OCI-LY7 (cell line): ENCODE measurements around the gene TNPO1. TPM values are rescaled to one million over a fixed set of nuclear protein-coding genes. Genes with fewer than 3 reads are reported as not detected.

Experiments
- BruUV-seq: library from RNA; stranded (reverse); fragments of 400-500 nt; replicated peaks from 2 replicates; lab custom pipeline; 2021; lab: Mats Ljungman, UMichigan
- CTCF ChIA-PET: fragments of 300-600 bp; sonication (Branson Sonifier 250); formaldehyde crosslinking; loops from one replicate; lab custom pipeline; 2022; ENCODE audit warnings: antibody characterized with exemption; ENCODE audit not compliant: unreplicated experiment; lab: Charles Lee
- POLR2A ChIA-PET: fragments of 300-600 bp; sonication (Branson Sonifier 250); formaldehyde crosslinking; loops from one replicate; lab custom pipeline; 2022; ENCODE audit warnings: antibody characterized with exemption; lab: Charles Lee
- DNase-seq: peaks from one replicate; pipeline ENCODE4 v3.0.0-alpha.2; 2015; ENCODE audit warnings: low spot score
- H2AFZ ChIP-seq: fragments of 200-600 bp; sonication (generic), shearing (Covaris generic); 2 replicates; pipeline ENCODE4 v1.6.1; 2014; ENCODE audit warnings: mild to moderate bottlenecking, antibody characterized with exemption, low read length, moderate library complexity
- H3K27ac ChIP-seq: fragments of 200-600 bp; sonication (generic); 2 replicates; pipeline ENCODE4 v1.5.1; 2014; ENCODE audit warnings: mixed run types, low read depth, mild to moderate bottlenecking, moderate library complexity, low read length, inconsistent platforms; ENCODE audit not compliant: poor library complexity, severe bottlenecking
- H3K36me3 ChIP-seq: fragments of 200-600 bp; sonication (generic); 2 replicates; pipeline ENCODE4 v1.6.1; 2014; ENCODE audit warnings: mild to moderate bottlenecking, antibody characterized with exemption, low read length, moderate library complexity, mixed read lengths; ENCODE audit not compliant: insufficient read depth
- H3K4me1 ChIP-seq: fragments of 200-600 bp; sonication (generic); 2 replicates; pipeline ENCODE4 v1.5.1; 2014; ENCODE audit warnings: mild to moderate bottlenecking, low read length; ENCODE audit not compliant: insufficient read depth, poor library complexity, severe bottlenecking
- H3K4me2 ChIP-seq: fragments of 200-600 bp; sonication (generic); 2 replicates; pipeline ENCODE4 v1.6.1; 2014; ENCODE audit warnings: mild to moderate bottlenecking, low read length
- H3K4me3 ChIP-seq: fragments of 200-600 bp; sonication (generic); 2 replicates; pipeline ENCODE4 v1.5.1; 2014; ENCODE audit warnings: mild to moderate bottlenecking, low read depth, low read length; ENCODE audit not compliant: poor library complexity, severe bottlenecking
- H3K79me2 ChIP-seq: fragments of 200-600 bp; sonication (generic); 2 replicates; pipeline ENCODE4 v1.6.1; 2016; ENCODE audit warnings: low read depth, mild to moderate bottlenecking, low read length, moderate library complexity, mixed read lengths; ENCODE audit not compliant: insufficient read depth
- H3K9me2 ChIP-seq: fragments of 200-600 bp; sonication (generic); 2 replicates; pipeline ENCODE4 v1.6.1; 2016; ENCODE audit warnings: mild to moderate bottlenecking, low read length, mixed read lengths; ENCODE audit not compliant: insufficient read depth
- H3K9me3 ChIP-seq: fragments of 200-600 bp; sonication (generic); 2 replicates; pipeline ENCODE4 v1.6.1; 2014; ENCODE audit warnings: mild to moderate bottlenecking, mixed run types, low read length, mixed read lengths
- H4K20me1 ChIP-seq: fragments of 200-600 bp; sonication (generic); 2 replicates; pipeline ENCODE4 v1.6.1; 2014; ENCODE audit warnings: mild to moderate bottlenecking, antibody characterized with exemption, low read length, moderate library complexity, mixed read lengths; ENCODE audit not compliant: insufficient read depth
- EZH2phosphoT487 ChIP-seq: fragments of 200-600 bp; sonication (generic); IDR thresholded peaks from 2 replicates; pipeline ENCODE4 v1.6.1; 2018; ENCODE audit warnings: low read depth, borderline replicate concordance, mild to moderate bottlenecking, mixed run types, antibody characterized with exemption, low read length, moderate library complexity, mixed read lengths
- intact Hi-C: fragments of 100-400 bp; cut with micrococcal nuclease; formaldehyde crosslinking; loops from one replicate; pipeline ENCODE4 v1.10.0; 2022; ENCODE audit not compliant: unreplicated experiment
- microRNA-seq: library from miRNA; unstranded; fragments of <30 nt; microRNA quantifications from one replicate; pipeline ENCODE4 v1.2.0, GENCODE V29; 2022; ENCODE audit warnings: borderline replicate concordance
- small RNA-seq: library from RNA; depleted of rRNA; stranded (forward); fragments of <200 nt; gene quantifications from one replicate; pipeline ENCODE3, GENCODE V24; 2014
- total RNA-seq, 2 experiments: library from RNA; depleted of rRNA in 1 of 2; stranded (reverse); fragments of >200 nt in 1 of 2; shearing (Covaris generic) in 1 of 2; gene quantifications; 2 replicates each; pipeline ENCODE4 v1.2.3, GENCODE V29; 2014 to 2022
- TF ChIP-seq, protein P1 (sequence below): fragments of 200-600 bp; sonication (generic); conservative IDR thresholded peaks from 2 replicates; pipeline ENCODE4 v1.5.1; 2014; ENCODE audit warnings: mild to moderate bottlenecking, antibody characterized with exemption, low read length, moderate library complexity, mixed read lengths

Gene TNPO1
- total RNA-seq, 2 experiments from 2014 or later: 95.2 to 132 TPM

DNA sequence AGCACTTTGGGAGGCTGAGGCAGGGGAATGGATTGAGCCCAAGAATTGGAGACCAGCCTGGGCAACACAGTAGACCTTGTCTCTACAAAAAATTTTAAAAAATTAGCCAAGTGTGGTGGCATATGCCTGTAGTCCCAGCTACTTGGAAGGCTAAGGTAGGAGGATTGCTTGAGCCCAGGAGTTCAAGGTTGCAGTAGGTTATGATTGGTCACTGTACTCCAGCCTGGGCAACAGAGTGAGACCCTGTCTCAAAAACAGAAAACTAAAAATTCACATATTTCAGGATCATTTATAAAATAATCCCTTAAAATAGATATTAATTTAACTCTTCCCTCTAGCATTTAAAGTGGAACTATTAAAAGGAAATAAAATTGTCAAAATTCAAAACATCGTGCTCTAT, 142.8 kb downstream of the TNPO1 start:
- Histone ChIP-seq H3K9me3 (no peaks in the 10 kb centered on the region), H3K36me3 (no peaks in the 10 kb centered on the region), H3K27ac (no peak overlapping the region), H3K4me1 (peaks cover 9% of the 10 kb centered on the region), H2AFZ (no peak overlapping the region), H3K79me2 (no peaks in the 10 kb centered on the region; the same call in 1 of the 2 replicates), H3K4me3 (no peak overlapping the region), H4K20me1 (no peaks in the 10 kb centered on the region), H3K4me2 (no peak overlapping the region), H3K9me2 (no peaks in the 10 kb centered on the region)
- ChIA-PET CTCF (no interaction called here), POLR2A (no interaction called here)
- TF ChIP-seq EZH2phosphoT487: no peak
- TF ChIP-seq, protein P1, sequence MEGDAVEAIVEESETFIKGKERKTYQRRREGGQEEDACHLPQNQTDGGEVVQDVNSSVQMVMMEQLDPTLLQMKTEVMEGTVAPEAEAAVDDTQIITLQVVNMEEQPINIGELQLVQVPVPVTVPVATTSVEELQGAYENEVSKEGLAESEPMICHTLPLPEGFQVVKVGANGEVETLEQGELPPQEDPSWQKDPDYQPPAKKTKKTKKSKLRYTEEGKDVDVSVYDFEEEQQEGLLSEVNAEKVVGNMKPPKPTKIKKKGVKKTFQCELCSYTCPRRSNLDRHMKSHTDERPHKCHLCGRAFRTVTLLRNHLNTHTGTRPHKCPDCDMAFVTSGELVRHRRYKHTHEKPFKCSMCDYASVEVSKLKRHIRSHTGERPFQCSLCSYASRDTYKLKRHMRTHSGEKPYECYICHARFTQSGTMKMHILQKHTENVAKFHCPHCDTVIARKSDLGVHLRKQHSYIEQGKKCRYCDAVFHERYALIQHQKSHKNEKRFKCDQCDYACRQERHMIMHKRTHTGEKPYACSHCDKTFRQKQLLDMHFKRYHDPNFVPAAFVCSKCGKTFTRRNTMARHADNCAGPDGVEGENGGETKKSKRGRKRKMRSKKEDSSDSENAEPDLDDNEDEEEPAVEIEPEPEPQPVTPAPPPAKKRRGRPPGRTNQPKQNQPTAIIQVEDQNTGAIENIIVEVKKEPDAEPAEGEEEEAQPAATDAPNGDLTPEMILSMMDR: no peak
- intact Hi-C loops: loop anchor here (5.0 kb wide), 4 partner anchors 142 to 538 kb away; partner anchors contain the start of genes BTF3, FOXD1 and TNPO1
- no peak for DNase-seq
- no TSS peak for BruUV-seq

Small RNA genes lying within 50 kb of the gene (microRNA-seq; reads per million reads assigned to microRNA genes)
- 2.3 reads per million for gene MIR4804

Small RNA genes lying within 50 kb of the gene (small RNA-seq; reads per million reads assigned to genes)
- gene MIR4804: not detected
- gene RF00019: not detected

Other genes with a start within 250 kb of the TNPO1 start
- gene FCHO2, start 139.4 kb downstream of the TNPO1 start, total RNA-seq (2014; rRNA removed; shearing (Covaris generic)): 3.4 and 7.8 TPM in 2 replicates
- gene FCHO2, start 139.4 kb downstream of the TNPO1 start, total RNA-seq (2022): 7.2 TPM in 2 replicates